ENCODE measurements around the gene INSIG1. TPM values are rescaled to one million over a fixed set of nuclear protein-coding genes. Genes with fewer than 3 reads are reported as not detected.

INSIG1 gene
- total RNA-seq, 1 experiment from 2014 or later, result 32.3 TPM

DNA sequence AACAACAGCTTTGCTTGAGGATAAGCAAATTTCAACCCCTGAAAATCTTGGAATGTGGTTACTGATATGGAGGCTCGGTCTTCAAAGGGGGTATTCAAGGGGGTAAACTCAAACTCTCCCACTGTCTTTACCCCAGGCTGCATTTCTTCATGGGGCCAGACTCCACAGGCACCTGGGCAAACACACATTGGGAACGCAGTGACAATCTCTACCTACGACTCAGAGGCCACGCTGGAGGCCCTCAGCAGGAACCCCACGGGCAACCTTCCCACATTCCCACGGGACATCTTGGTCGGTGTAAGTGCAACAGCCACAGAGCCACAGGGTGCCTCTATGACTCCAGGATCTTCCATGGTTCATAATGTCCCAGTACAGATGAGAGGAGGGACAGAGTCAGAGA lies 2.2 kb upstream of the INSIG1 start:
- Mint-ChIP-seq H3K4me1 (peaks cover 34% of the 10 kb centered on the region), H3K27ac (0 out of 2 replicates have a peak overlapping the region, but pooled peaks have one; percentile 13), H3K9me3 (peaks cover 7% of the 10 kb centered on the region), H3K36me3 (peaks cover 7% of the 10 kb centered on the region), H3K27me3 (ENCODE audit: low read depth) (no peaks in the 10 kb centered on the region; the same call in none of the 2 replicates), H3K4me3 (no peak overlapping the region)
- no peak for ATAC-seq
- ChIA-PET CTCF (interaction anchor here (0.9 to 3.9 kb wide), 7 partner anchors 27 to 287 kb away, joined by 3 to 18 read pairs (median 4); no protein-coding TSS in a partner anchor), POLR2A (no interaction called here)
- DNase-seq (ENCODE audit: low spot score), result no peak
- TF ChIP-seq, protein P1, sequence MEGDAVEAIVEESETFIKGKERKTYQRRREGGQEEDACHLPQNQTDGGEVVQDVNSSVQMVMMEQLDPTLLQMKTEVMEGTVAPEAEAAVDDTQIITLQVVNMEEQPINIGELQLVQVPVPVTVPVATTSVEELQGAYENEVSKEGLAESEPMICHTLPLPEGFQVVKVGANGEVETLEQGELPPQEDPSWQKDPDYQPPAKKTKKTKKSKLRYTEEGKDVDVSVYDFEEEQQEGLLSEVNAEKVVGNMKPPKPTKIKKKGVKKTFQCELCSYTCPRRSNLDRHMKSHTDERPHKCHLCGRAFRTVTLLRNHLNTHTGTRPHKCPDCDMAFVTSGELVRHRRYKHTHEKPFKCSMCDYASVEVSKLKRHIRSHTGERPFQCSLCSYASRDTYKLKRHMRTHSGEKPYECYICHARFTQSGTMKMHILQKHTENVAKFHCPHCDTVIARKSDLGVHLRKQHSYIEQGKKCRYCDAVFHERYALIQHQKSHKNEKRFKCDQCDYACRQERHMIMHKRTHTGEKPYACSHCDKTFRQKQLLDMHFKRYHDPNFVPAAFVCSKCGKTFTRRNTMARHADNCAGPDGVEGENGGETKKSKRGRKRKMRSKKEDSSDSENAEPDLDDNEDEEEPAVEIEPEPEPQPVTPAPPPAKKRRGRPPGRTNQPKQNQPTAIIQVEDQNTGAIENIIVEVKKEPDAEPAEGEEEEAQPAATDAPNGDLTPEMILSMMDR (IDR thresholded peaks at IDR 0.05), result no peak
- TF ChIP-seq ZNF138 (CRISPR knock-in tag; conservative IDR thresholded peaks at IDR 0.05) (no peak), GTF2I (CRISPR knock-in tag; conservative IDR thresholded peaks at IDR 0.05) (no peak), CDX4 (CRISPR knock-in tag; IDR thresholded peaks at IDR 0.05; ENCODE audit: borderline replicate concordance) (no peak), NR3C1 (CRISPR knock-in tag; conservative IDR thresholded peaks at IDR 0.05; ENCODE audit: low read depth) (no peak), TCF7 (CRISPR knock-in tag; IDR thresholded peaks at IDR 0.05; ENCODE audit: low read depth) (no peak), NR2C2 (CRISPR knock-in tag; IDR thresholded peaks at IDR 0.05) (no peak), ZNF416 (CRISPR knock-in tag; IDR thresholded peaks at IDR 0.05) (no peak), FOXP4 (CRISPR knock-in tag; IDR thresholded peaks at IDR 0.05) (no peak)

DNA sequence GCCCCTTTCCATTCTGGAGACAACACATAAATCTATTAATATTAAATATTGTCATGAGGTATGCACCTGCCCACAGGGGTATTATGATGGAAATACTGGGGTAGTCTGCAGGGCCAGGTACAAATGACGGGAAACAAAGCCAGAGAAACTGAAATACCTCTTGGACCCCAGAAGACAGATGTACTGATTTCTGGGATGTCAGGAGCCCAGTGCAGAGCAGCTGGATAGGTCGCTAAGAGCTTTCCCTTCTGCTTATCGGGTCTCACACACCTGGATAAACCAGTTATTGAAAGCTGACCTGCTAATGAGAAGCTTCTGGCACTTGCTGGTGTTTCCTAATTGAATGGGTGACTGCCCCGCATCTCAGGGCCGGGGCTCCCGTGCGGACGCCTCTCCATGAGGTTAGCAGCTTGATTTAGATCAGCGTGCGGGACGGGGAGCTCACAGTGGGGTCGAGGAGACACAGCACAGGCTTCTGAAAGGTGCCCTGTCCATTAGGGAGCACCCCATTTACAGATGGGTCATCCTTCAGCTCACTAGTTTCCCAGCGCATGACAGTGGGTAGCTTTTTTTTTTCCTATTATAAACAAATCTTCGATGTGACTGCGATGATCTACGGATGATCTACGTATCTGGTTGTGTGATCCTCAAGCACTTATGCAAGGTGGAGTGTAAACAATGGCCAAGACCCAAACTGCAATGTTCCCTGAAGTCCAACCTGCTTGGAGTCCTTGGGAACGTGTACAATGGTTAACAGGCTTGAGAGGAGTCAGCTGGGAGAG lies 1.5 kb upstream of the INSIG1 start:
- Mint-ChIP-seq H3K36me3 (peaks cover 14% of the 10 kb centered on the region), H3K27ac (peak overlapping the region; percentile 88), H3K4me1 (peaks cover 41% of the 10 kb centered on the region), H3K9me3 (peaks cover 7% of the 10 kb centered on the region), H3K27me3 (ENCODE audit: low read depth) (no peaks in the 10 kb centered on the region; the same call in 1 of the 2 replicates), H3K4me3 (peak overlapping the region; percentile 74)
- CTCF ChIA-PET, result interaction anchor here (0.7 to 3.9 kb wide), 15 partner anchors 10 to 382 kb away, joined by 3 to 18 read pairs (median 4); partner anchors contain the start of gene HTR5A
- POLR2A ChIA-PET, result interaction anchor here (1.2 kb wide), 1 partner anchor 69 kb away, joined by 3 read pairs; no protein-coding TSS in a partner anchor
- no peak for ATAC-seq
- DNase-seq (ENCODE audit: low spot score), result no peak
- TF ChIP-seq FOXP4 (CRISPR knock-in tag; IDR thresholded peaks at IDR 0.05), result no peak
- no peak for TF ChIP-seq TCF7 (CRISPR knock-in tag; IDR thresholded peaks at IDR 0.05; ENCODE audit: low read depth)
- no peak for TF ChIP-seq ERG (CRISPR knock-in tag; IDR thresholded peaks at IDR 0.05)
- no peak for TF ChIP-seq EMX1 (CRISPR knock-in tag; IDR thresholded peaks at IDR 0.05)
- no peak for TF ChIP-seq CREB1 (CRISPR knock-in tag; IDR thresholded peaks at IDR 0.05)
- TF ChIP-seq, protein P1 (IDR thresholded peaks at IDR 0.05), result no peak
- no peak for TF ChIP-seq FOXP1 (CRISPR knock-in tag; IDR thresholded peaks at IDR 0.05; ENCODE audit: borderline replicate concordance)
- TF ChIP-seq PRRX2 (CRISPR knock-in tag; IDR thresholded peaks at IDR 0.05), result no peak
- TF ChIP-seq GABPB1 (CRISPR knock-in tag; IDR thresholded peaks at IDR 0.05), result no peak
- no peak for TF ChIP-seq GTF2I (CRISPR knock-in tag; conservative IDR thresholded peaks at IDR 0.05)
- TF ChIP-seq ARID4B (CRISPR knock-in tag; IDR thresholded peaks at IDR 0.05; ENCODE audit: borderline replicate concordance), result no peak
- TF ChIP-seq ATF3 (CRISPR knock-in tag; conservative IDR thresholded peaks at IDR 0.05), result no peak
- no peak for TF ChIP-seq ZNF138 (CRISPR knock-in tag; conservative IDR thresholded peaks at IDR 0.05)

Measured in WTC11 (cell line).